Measurements from ENCODE around the gene FCHO2. TPM values are rescaled to one million over a fixed set of nuclear protein-coding genes. Genes with fewer than 3 reads are reported as not detected.

Gene FCHO2
- total and polyA plus RNA-seq, 2 of the 8 experiments (the other 6 are each of a cell fraction or from before 2014, with no cell fraction given) = 4.3 to 15.7 TPM

- Histone ChIP-seq H3K4me2 (ENCODE audit: insufficient read depth in 1 of 2, low read depth in 2 of 2, low read length in 2 of 2) (no peak overlapping the region), H3K4ac (replicated peaks; ENCODE audit: insufficient read length, low read depth, low read length) (no peak overlapping the region), H4K20me1 (replicated peaks in 1 of 2; ENCODE audit: control insufficient read depth in 1 of 2, insufficient read depth in 2 of 2, low read length in 2 of 2) (no peaks in the 10 kb centered on the region), H2BK20ac (ENCODE audit: low read length) (no peak overlapping the region), H3K9ac (replicated peaks in 1 of 4; ENCODE audit: extremely low read depth in 1 of 4, low read depth in 3 of 4, low read length in 3 of 4) (no peak overlapping the region), H3K23ac (ENCODE audit: insufficient read length) (no peak overlapping the region), H2AFZ (ENCODE audit: low read length) (no peak overlapping the region), H4K5ac (ENCODE audit: insufficient read length, low read depth, low read length) (no peak overlapping the region), H3K56ac (replicated peaks; ENCODE audit: insufficient read length, low read depth, low read length) (no peak overlapping the region), H2BK15ac (ENCODE audit: low read length) (no peak overlapping the region), H2BK5ac (ENCODE audit: low read depth, low read length) (no peak overlapping the region), H3K4me1 (replicated peaks in 1 of 4; ENCODE audit: control insufficient read depth in 3 of 4, insufficient read depth in 4 of 4, low read length in 3 of 4) (peaks cover 0 to 4% (median 0%) of the 10 kb centered on the region in 4 experiments; a peak in 1 of 7 replicates), H4K91ac (replicated peaks; ENCODE audit: insufficient read length, low read length) (no peak overlapping the region), H2BK120ac (replicated peaks; ENCODE audit: low read depth, low read length) (no peak overlapping the region), H3K79me2 (ENCODE audit: control insufficient read depth in 1 of 2, insufficient read depth in 2 of 2, low read length in 2 of 2) (no peaks in the 10 kb centered on the region), H3K18ac (ENCODE audit: extremely low read depth, low read length) (no peak overlapping the region), H3K36me3 (ENCODE audit: control insufficient read depth in 2 of 4, insufficient read depth in 4 of 4, low read length in 3 of 4) (0 out of 8 replicates have a peak, but pooled peaks cover 0 to 3% (median 0%) of the 10 kb centered on the region in 4 experiments), H3K23me2 (ENCODE audit: low read depth, low read length) (no peaks in the 10 kb centered on the region), H3K14ac (ENCODE audit: insufficient read length) (no peak overlapping the region), H2BK12ac (ENCODE audit: low read depth, low read length) (no peak overlapping the region), H3K27ac (ENCODE audit: low read depth, low read length) (no peak overlapping the region), H3K27me3 (replicated peaks in 1 of 4; ENCODE audit: control insufficient read depth in 3 of 4, extremely low read depth in 1 of 4, insufficient read depth in 3 of 4, low read length in 3 of 4) (no peaks in the 10 kb centered on the region), H3K79me1 (ENCODE audit: low read depth, low read length) (no peaks in the 10 kb centered on the region), H3K4me3 (ENCODE audit: extremely low read depth in 1 of 4, insufficient read depth in 2 of 4, low read depth in 3 of 4, low read length in 4 of 4) (no peak overlapping the region), H4K8ac (ENCODE audit: extremely low read depth, insufficient read depth, low read length) (no peak overlapping the region), H3K9me3 (ENCODE audit: insufficient read depth in 2 of 2, low read depth in 1 of 2, low read length in 1 of 2) (peaks cover 0 to 9% of the 10 kb centered on the region in 2 experiments; a peak in 1 of 4 replicates), H2AK5ac (ENCODE audit: low read depth, low read length) (no peak overlapping the region)
- DNase-seq (ENCODE audit: low read depth in 1 of 2, low spot score in 2 of 2) (no peak), FAIRE-seq (no peak)
- ChIA-PET CTCF (ENCODE audit: partially characterized antibody) (interaction anchor here (1.4 kb wide), 1 partner anchor 162 kb away, joined by 6 read pairs; no protein-coding TSS in a partner anchor), POLR2A (ENCODE audit: partially characterized antibody) (no interaction called here)
- WGBS, 2 experiments (ENCODE audit: extremely low coverage in 1 of 2, insufficient coverage in 1 of 2, insufficient read length in 1 of 2, insufficient replicate concordance in 2 of 2, low coverage in 1 of 2, low lambda C conversion rate in 2 of 2, missing lambda C conversion rate in 1 of 2) = 94% methylated on average over 1 of the region's 1 CpG; no CpG with 5 or more reads in 1 of the 2 experiments
- TF ChIP-seq RBBP5 (IDR thresholded peaks at IDR 0.05; ENCODE audit: borderline replicate concordance, low read depth, low read length) (no peak), EP300 (IDR thresholded peaks at IDR 0.05; ENCODE audit: borderline replicate concordance in 1 of 2, low read depth in 2 of 2, low read length in 2 of 2) (no peak), TAF1 (IDR thresholded peaks at IDR 0.05; ENCODE audit: low read depth, low read length) (no peak), YY1 (IDR thresholded peaks at IDR 0.05; ENCODE audit: low read depth, low read length) (no peak), TBP (IDR thresholded peaks at IDR 0.05; ENCODE audit: low read depth, low read length) (no peak), PHF8 (conservative IDR thresholded peaks at IDR 0.05; ENCODE audit: low read depth, low read length) (no peak)
Observed at GRCh38 chr5:72922422-72922821, 33.4 kb upstream of the FCHO2 start.
